Measurements from ENCODE around the gene ARHGEF2. TPM values are rescaled to one million over a fixed set of nuclear protein-coding genes. Genes with fewer than 3 reads are reported as not detected.

ARHGEF2 gene
- total RNA-seq, 1 donor from 2014 or later = 23.8 TPM

DNA sequence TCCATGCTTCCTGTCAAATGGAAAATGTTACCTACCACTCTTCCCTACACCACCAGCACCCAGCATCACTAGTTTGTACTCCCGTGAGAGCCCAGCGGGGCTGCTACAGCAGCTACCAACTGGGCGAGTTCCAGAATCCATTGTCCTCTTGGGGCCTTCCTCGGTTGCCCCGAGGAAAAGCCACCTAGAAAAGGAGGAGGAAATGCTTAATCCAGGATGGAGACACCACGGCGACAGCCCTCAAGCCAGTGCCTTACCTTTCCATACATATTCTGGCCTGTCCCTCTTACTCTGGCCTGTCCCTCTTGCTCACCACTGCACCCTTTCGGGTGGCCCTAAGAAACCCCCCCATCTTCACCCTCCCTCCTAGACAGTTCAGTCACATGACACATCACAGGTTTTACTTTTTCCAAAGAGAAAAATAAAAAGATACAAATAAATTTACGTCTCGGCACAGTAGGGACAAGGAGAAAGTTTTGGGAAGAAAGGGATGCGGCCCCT is 67.7 kb downstream of the ARHGEF2 start:
- ATAC-seq = peak; percentile 38

DNA sequence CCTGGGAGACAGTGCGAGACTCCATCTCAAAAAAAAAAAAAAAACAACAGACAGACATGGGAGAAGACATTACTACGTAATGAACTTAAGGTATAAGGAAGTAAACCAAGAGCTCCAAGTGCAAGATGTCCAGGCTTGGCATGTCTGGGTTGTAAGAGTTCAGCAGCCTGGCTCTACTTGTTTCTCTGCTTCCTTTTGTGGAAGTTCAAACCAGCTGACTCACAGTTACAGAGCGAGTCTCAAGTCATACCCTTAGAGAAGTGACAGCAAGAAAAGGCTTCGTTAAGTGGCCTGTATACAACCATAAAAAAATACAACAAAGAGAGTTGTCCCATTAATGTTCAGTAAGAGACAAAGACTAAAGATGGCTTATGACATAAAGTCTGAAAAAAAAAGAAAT is 68.5 kb downstream of the ARHGEF2 start:
- ATAC-seq = peak; percentile 86

DNA sequence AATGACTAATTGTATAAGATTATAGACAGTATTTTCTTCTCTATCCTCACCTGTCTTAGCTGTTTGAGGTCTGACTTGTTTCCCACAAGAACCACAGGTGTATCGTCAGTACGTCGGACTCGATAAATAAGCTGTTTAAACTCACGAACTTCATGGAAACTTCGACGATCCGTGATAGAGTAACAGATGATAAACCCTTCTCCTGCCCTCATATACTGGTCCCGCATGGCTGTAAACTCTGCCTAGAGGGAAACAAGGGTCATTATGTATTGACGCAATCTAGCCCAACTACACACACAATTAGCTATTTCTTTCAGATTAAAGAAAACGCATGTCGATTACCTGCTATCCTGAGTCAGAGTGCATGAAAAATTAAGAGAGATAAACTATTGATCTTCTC is 74.1 kb downstream of the ARHGEF2 start:
- ATAC-seq = no peak

DNA sequence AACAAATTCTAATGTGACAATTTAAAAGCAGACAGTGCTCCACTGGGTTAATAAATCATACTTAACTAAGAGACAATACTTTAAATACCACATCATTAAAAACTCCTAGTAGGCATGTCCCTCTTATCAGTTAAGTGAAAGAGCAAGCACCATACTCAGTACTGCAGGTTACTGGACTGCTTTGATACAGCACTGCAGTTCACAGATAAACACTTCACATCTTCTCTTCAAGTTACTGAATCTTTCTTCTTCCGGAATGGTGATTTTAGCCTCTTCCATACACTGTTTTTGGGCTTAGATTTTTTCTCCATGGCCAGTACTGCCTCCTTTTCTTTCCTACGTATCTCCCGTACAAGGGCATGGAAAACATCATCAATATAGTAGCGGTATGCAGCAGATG is 78.2 kb downstream of the ARHGEF2 start:
- ATAC-seq = no peak

DNA sequence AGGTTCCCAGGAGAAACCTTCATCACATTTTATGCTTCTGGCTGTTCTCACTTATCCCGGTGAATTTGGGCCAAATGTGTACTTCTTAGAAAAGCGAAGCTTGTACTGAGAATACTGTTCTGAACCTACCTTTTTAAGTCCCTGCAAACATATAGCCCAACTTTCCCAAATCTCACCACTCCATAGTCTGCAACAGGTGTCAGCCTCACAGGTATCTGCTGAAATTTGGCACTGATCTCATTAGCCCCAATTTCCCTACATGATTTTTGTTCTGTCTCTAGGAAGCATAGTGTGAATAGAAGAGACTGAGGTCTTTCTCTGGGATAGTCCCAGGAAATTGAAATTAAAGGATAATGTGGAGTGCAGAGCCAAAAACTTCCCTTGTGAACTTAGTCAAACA is 78.7 kb downstream of the ARHGEF2 start:
- no peak for ATAC-seq

DNA sequence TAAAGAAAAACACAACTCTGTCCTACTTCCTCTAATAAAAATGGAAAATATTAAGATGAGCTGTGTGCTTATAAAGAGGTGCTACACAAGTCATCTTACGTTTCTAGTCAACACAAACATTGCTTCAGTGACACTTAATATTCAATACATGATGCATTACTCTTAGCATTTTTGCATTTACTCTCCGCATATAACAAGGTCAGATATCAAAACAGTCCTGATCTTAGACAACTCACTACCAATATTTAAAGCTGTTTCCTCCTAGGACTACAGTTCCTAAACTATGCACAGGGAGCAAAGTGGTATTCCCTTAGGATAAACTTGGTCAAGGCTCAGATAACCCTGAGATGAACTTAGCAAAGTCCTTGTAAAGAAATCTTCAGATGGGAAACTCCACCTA is 79.5 kb downstream of the ARHGEF2 start:
- no peak for ATAC-seq

DNA sequence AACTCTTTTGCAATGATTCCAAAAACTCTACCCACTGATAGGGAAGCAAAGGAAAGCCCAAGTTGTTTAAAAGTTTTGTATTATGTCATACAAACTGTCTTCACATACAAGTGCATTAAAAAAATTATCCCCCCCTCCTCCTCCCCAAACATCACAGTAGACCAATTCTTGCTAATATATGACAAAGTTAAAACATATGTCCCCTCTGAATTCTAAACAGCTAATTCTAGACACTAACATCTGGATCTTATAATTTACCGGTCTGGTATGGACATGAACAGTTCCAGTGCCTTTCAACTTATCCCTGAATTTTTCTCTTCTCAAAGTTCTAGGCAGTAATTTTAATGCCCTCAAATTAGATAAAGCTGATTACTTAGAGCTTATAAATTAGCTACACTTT is 80.6 kb downstream of the ARHGEF2 start:
- ATAC-seq = no peak

Other genes with a start within 250 kb of the ARHGEF2 start
- 25.9 TPM for gene GON4L, start 121.3 kb downstream of the ARHGEF2 start, total RNA-seq
- gene SYT11, start 119.0 kb downstream of the ARHGEF2 start, total RNA-seq = 0.76 TPM
- gene RIT1, start 67.2 kb downstream of the ARHGEF2 start, total RNA-seq = 35.7 TPM
- gene KHDC4, start 44.1 kb downstream of the ARHGEF2 start, total RNA-seq = 19.4 TPM
- not detected for gene RXFP4, start 36.9 kb downstream of the ARHGEF2 start, total RNA-seq
- gene SSR2, start 42.4 kb upstream of the ARHGEF2 start, total RNA-seq = 121 TPM
- 23.0 TPM for gene UBQLN4, start 75.3 kb upstream of the ARHGEF2 start, total RNA-seq
- 62.3 TPM for gene LAMTOR2, start 76.2 kb upstream of the ARHGEF2 start, total RNA-seq
- 420 TPM for gene RAB25, start 82.6 kb upstream of the ARHGEF2 start, total RNA-seq
- gene MEX3A, start 103.9 kb upstream of the ARHGEF2 start, total RNA-seq = 1.7 TPM
- 315 TPM for gene LMNA, start 136.2 kb upstream of the ARHGEF2 start, total RNA-seq
- 34.6 TPM for gene SEMA4A, start 175.0 kb upstream of the ARHGEF2 start, total RNA-seq
- gene SLC25A44, start 215.6 kb upstream of the ARHGEF2 start, total RNA-seq = 12.7 TPM
- gene PMF1, start 234.5 kb upstream of the ARHGEF2 start, total RNA-seq = 44.3 TPM